Measurements from ENCODE around the gene PLGRKT. TPM values are rescaled to one million over a fixed set of nuclear protein-coding genes. Genes with fewer than 3 reads are reported as not detected.

The PLGRKT gene
- total RNA-seq, 2 donors from 2014 or later, result 55.9 to 56.2 TPM

DNA sequence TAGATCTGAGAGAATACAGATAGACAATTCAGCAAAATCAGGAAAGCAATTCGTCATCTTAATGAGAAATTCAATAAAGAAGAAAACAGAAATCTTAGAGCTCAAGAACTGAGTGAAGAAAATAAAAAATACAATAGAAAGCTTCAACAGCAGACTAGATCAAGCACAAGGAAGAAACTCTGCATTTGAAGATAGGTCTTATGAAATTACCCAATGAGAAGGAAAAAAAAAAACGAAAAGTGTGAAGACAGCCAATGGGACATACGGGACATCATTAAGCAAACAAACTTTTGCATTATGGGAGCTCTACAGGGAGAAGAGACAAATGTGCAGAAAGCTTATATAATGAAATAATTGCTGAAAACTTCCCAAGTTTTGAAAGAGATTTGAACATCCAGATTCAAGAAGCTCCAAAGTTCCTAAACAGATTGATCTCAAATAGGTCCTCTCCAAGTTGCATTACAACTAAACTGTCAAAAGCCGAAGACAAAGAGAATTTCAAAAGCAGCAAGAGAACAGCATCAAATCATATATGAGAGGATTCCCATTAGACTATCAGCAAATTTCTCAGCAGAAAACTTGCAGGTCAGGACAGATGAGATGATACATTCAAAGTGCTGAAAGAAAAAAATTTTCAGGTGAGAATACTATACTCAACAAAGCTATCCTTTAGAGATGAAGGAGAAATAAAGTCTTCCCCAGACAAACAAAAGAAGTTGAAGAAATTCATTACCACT lies 122.4 kb downstream of the PLGRKT start:
- Histone ChIP-seq H3K4me3 (no peak overlapping the region), H3K9ac (ENCODE audit: low read depth in 2 of 2, low read length in 2 of 2) (no peak overlapping the region), H3K9me3 (no peaks in the 10 kb centered on the region), H3K36me3 (no peaks in the 10 kb centered on the region), H3K4me1 (no peaks in the 10 kb centered on the region), H3K27me3 (no peaks in the 10 kb centered on the region), H3K27ac (no peak overlapping the region)
- TF ChIP-seq, protein P1, sequence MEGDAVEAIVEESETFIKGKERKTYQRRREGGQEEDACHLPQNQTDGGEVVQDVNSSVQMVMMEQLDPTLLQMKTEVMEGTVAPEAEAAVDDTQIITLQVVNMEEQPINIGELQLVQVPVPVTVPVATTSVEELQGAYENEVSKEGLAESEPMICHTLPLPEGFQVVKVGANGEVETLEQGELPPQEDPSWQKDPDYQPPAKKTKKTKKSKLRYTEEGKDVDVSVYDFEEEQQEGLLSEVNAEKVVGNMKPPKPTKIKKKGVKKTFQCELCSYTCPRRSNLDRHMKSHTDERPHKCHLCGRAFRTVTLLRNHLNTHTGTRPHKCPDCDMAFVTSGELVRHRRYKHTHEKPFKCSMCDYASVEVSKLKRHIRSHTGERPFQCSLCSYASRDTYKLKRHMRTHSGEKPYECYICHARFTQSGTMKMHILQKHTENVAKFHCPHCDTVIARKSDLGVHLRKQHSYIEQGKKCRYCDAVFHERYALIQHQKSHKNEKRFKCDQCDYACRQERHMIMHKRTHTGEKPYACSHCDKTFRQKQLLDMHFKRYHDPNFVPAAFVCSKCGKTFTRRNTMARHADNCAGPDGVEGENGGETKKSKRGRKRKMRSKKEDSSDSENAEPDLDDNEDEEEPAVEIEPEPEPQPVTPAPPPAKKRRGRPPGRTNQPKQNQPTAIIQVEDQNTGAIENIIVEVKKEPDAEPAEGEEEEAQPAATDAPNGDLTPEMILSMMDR (IDR thresholded peaks at IDR 0.05), result no peak
- intact Hi-C loops (cut with DNase I), result loop anchor here (2.0 kb wide), 1 partner anchor 23 kb away; no protein-coding TSS in a partner anchor
- no peak for DNase-seq

DNA sequence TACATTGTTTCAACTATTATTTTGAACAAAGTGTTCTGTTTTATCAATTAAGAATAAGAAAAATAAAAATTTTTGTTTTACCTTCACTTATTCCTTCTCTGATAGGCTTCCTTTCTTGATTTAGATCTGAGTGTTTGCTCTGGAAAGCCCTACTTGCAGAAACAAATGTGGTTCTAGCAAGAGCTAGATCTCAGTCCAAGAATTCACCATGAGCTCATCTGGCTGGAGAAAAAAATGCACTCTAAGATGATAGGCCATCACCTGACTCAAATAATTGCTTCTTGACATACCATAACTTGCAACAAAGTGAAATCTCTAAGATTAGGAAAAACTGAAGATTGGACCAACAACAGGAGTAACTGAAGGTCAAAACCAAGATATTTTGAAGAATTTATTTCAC lies 126.9 kb downstream of the PLGRKT start:
- Histone ChIP-seq H3K4me3 (no peak overlapping the region), H3K4me1 (no peaks in the 10 kb centered on the region), H3K9me3 (no peaks in the 10 kb centered on the region), H3K9ac (ENCODE audit: low read depth in 2 of 2, low read length in 2 of 2) (no peak overlapping the region), H3K27me3 (no peaks in the 10 kb centered on the region), H3K27ac (no peak overlapping the region), H3K36me3 (no peaks in the 10 kb centered on the region)
- TF ChIP-seq, protein P1 (IDR thresholded peaks at IDR 0.05), result no peak
- intact Hi-C loops (cut with DNase I), result no loop called here
- DNase-seq, result no peak

Other genes with a start within 250 kb of the PLGRKT start
- not detected for gene INSL4, start 206.5 kb downstream of the PLGRKT start, total RNA-seq
- under 1 TPM; 0.48 to 0.74 TPM for gene RLN2, start 133.2 kb downstream of the PLGRKT start, total RNA-seq
- gene RLN1, start 98.0 kb downstream of the PLGRKT start, total RNA-seq, result under 1 TPM; 0.48 to 0.59 TPM
- 1 to 10 TPM; 1.6 to 2.0 TPM for gene CD274, start 12.6 kb upstream of the PLGRKT start, total RNA-seq
- gene PDCD1LG2, start 72.6 kb upstream of the PLGRKT start, total RNA-seq, result 1 to 10 TPM in 1 of 2 donors, under 1 TPM in 1; 0.15 to 1.0 TPM
- 10 to 100 TPM; 12.8 to 17.9 TPM for gene RIC1, start 191.2 kb upstream of the PLGRKT start, total RNA-seq

All from colonic mucosa (tissue), 4 donors.